K562 (cell line): ENCODE data around the gene CACNB1. TPM values are rescaled to one million over a fixed set of nuclear protein-coding genes. Genes with fewer than 3 reads are reported as not detected.

ENCODE experiments used
- ATAC-seq: fragments of 200-7000 bp; cut with Tn5 transposase; 3 replicates; pipeline ENCODE4 v1.9.1; 2020; ENCODE audit warnings: moderate library complexity
- BruUV-seq: library from RNA; stranded (reverse); fragments of 400-500 nt; replicated peaks from 2 replicates; lab custom pipeline; 2021; lab: Mats Ljungman, UMichigan
- CTCF ChIA-PET: fragments of 300-600 bp; formaldehyde crosslinking; extraction: SDS; loops from one replicate; lab custom pipeline; 2021; ENCODE audit warnings: low intra/inter-chr PET ratio; lab: Yijun Ruan, JAX
- POLR2A ChIA-PET: fragments of 300-600, 350-650 bp; sonication (Branson Sonifier 250); formaldehyde crosslinking; extraction: SDS; loops from one replicate; lab custom pipeline; 2021; ENCODE audit warnings: antibody characterized with exemption, inconsistent platforms; lab: Yijun Ruan, JAX
- DNase-seq, 4 experiments: peaks; one replicate each; pipeline versions ENCODE4 v3.0.0 to v3.0.0-alpha.2; 2011 to 2018; ENCODE audit warnings: low spot score in 3 of 4, mixed read lengths in 3 of 4; ENCODE audit errors: extremely low read depth in 1 of 4
- FAIRE-seq: peaks from 2 replicates; lab custom pipeline; 2011; peaks lifted over from hg19 to GRCh38; lab: Jason Lieb, UNC
- H2AFZ ChIP-seq: 2 replicates; pipeline ENCODE4 v1.6.0; 2011; ENCODE audit warnings: low read depth, low read length, control low read depth, inconsistent platforms
- H3K27ac ChIP-seq: fragments of 200-600 bp; 3 replicates; pipeline ENCODE4 v1.8.0; 2011; ENCODE audit warnings: low read depth, mild to moderate bottlenecking, control low read depth, inconsistent platforms, low read length, moderate library complexity, mixed read lengths; ENCODE audit errors: extremely low read depth
- H3K27me3 ChIP-seq, 2 experiments: fragments of 300-600 bp in 1 of 2; 2 replicates in 1 of 2; 3 replicates in 1 of 2; pipeline versions ENCODE4 v1.6.0 to v1.8.0; 2011; ENCODE audit warnings: inconsistent platforms in 2 of 2, low read length in 2 of 2, mild to moderate bottlenecking in 1 of 2, mixed read lengths in 1 of 2, moderate library complexity in 1 of 2; ENCODE audit not compliant: control insufficient read depth in 2 of 2, insufficient read depth in 2 of 2
- H3K36me3 ChIP-seq: fragments of 300-600 bp; 3 replicates; pipeline ENCODE4 v1.8.0; 2011; ENCODE audit warnings: mild to moderate bottlenecking, low read length, inconsistent platforms; ENCODE audit not compliant: control insufficient read depth, insufficient read depth
- H3K4me1 ChIP-seq, 2 experiments: fragments of 200-600 bp in 1 of 2; replicated peaks in 1 of 2; 2 replicates in 1 of 2; 3 replicates in 1 of 2; pipeline versions ENCODE4 v1.5.1 to v1.8.0; 2011; ENCODE audit warnings: inconsistent platforms in 2 of 2, low read length in 2 of 2, mild to moderate bottlenecking in 1 of 2, mixed read lengths in 1 of 2, moderate library complexity in 1 of 2; ENCODE audit not compliant: control insufficient read depth in 2 of 2, insufficient read depth in 2 of 2
- H3K4me2 ChIP-seq: 2 replicates; pipeline ENCODE4 v1.6.1; 2011; ENCODE audit warnings: low read length, control low read depth, inconsistent platforms, mixed read lengths; ENCODE audit not compliant: insufficient read depth
- H3K4me3 ChIP-seq: fragments of 200-600 bp; sonication (generic), shearing (Covaris generic); 2 replicates; pipeline ENCODE4 v1.5.1; 2016; ENCODE audit warnings: control low read depth, inconsistent platforms
- H3K79me2 ChIP-seq: fragments of 200-600 bp; 3 replicates; pipeline ENCODE4 v1.8.0; 2011; ENCODE audit warnings: low read length, inconsistent platforms; ENCODE audit not compliant: control insufficient read depth, insufficient read depth
- H3K9ac ChIP-seq, 2 experiments: 2 replicates each; pipeline versions ENCODE4 v1.6.0 to v1.6.1; 2011; ENCODE audit warnings: low read depth in 2 of 2, low read length in 2 of 2, control low read depth in 1 of 2, inconsistent platforms in 1 of 2, mild to moderate bottlenecking in 1 of 2, mixed read lengths in 1 of 2; ENCODE audit not compliant: insufficient read depth in 1 of 2
- H3K9me1 ChIP-seq: one replicate; pipeline ENCODE4 v1.6.0; 2011; ENCODE audit warnings: inconsistent platforms, mild to moderate bottlenecking, low read length, moderate library complexity; ENCODE audit not compliant: control insufficient read depth, insufficient read depth
- H3K9me3 ChIP-seq: replicated peaks from 2 replicates; pipeline ENCODE4 v1.5.1; 2011; ENCODE audit warnings: low read depth, low read length, inconsistent platforms; ENCODE audit not compliant: control insufficient read depth, insufficient read depth
- H4K20me1 ChIP-seq: replicated peaks from 2 replicates; pipeline ENCODE4 v1.6.1; 2011; ENCODE audit warnings: low read length, inconsistent platforms, mixed read lengths; ENCODE audit not compliant: control insufficient read depth, insufficient read depth
- BHLHE40 ChIP-seq: IDR thresholded peaks from 2 replicates; pipeline ENCODE4 v1.6.1; 2011; ENCODE audit warnings: low read length, improper control_type of control experiment
- CTBP1 ChIP-seq: fragments of 450-650 bp; IDR thresholded peaks from 2 replicates; pipeline ENCODE4 v1.6.1; 2016; ENCODE audit warnings: borderline replicate concordance
- POLR2G ChIP-seq: fragments of 200-400 bp; formaldehyde crosslinking; IDR thresholded peaks from 2 replicates; pipeline ENCODE4 v1.6.1; 2017; ENCODE audit warnings: low read depth, mild to moderate bottlenecking, antibody characterized with exemption, low read length, moderate library complexity
- SMARCB1 ChIP-seq: IDR thresholded peaks from 2 replicates; pipeline ENCODE4 v1.6.1; 2011; ENCODE audit warnings: improper control_type of control experiment, low read depth; ENCODE audit not compliant: insufficient read length
- SMC3 ChIP-seq: conservative IDR thresholded peaks from 2 replicates; pipeline ENCODE4 v1.6.1; 2011; ENCODE audit warnings: low read depth, low read length, improper control_type of control experiment; ENCODE audit not compliant: insufficient read depth
- XRCC4 ChIP-seq: IDR thresholded peaks from one replicate; pipeline ENCODE4 v1.6.1; 2011; ENCODE audit not compliant: insufficient read depth, insufficient read length; ENCODE audit errors: extremely low read depth
- ZNF589 ChIP-seq: fragments of 200-800 bp; sonication (Bioruptor generic); IDR thresholded peaks from 2 replicates; pipeline ENCODE4 v1.6.1; 2016; ENCODE audit warnings: low read depth, missing genetic modification characterization, missing compliant biosample characterization
- ZZZ3 ChIP-seq: fragments of 450-650 bp; IDR thresholded peaks from 2 replicates; pipeline ENCODE4 v1.6.1; 2016; ENCODE audit warnings: antibody characterized with exemption, mild to moderate bottlenecking, moderate library complexity
- WGBS: fragments of 100-300 bp; shearing (Covaris generic); methylation state at CpG from one replicate; pipeline ENCODE4 v1.1.6; 2016; ENCODE audit warnings: low coverage, mixed read lengths; ENCODE audit not compliant: insufficient coverage; ENCODE audit errors: missing lambda C conversion rate; 5-methylcytosine and 5-hydroxymethylcytosine counted together
- in situ Hi-C: fragments of 300-500 bp; cut with MboI; formaldehyde crosslinking; loops from 4 replicates; pipeline ENCODE4 v1.15.0; 2018; ENCODE audit warnings: inconsistent platforms, mixed read lengths
- intact Hi-C: fragments of 100-400 bp; cut with micrococcal nuclease; formaldehyde crosslinking; loops from 2 replicates; pipeline ENCODE4 v1.14.2; 2022
- polyA plus RNA-seq, 8 experiments: library from polyadenylated mRNA; depleted of rRNA in 4 of 8; stranded (reverse) in 5 of 8; unstranded in 3 of 8; fragments of >200 nt; fragmentation: Nextera tagmentation in 2 of 8; fragmentation: Illumina TruSeq in 1 of 8; extraction: Ambion mirVana in 2 of 8; extraction: Trizol in 1 of 8; gene quantifications; 2 replicates each; pipeline versions ENCODE4 v1.2.1 to v1.2.3, GENCODE V29; 2011 to 2014; ENCODE audit warnings: inconsistent platforms in 1 of 8, missing spikeins in 1 of 8
- total RNA-seq, 7 experiments: library from RNA; depleted of rRNA in 6 of 7; stranded (reverse); fragments of >200 nt in 6 of 7; fragmentation: Illumina TruSeq in 2 of 7; extraction: Trizol in 2 of 7; gene quantifications; 2 replicates each; pipeline versions ENCODE4 v1.2.1 to v1.2.3, GENCODE V29; 2011 to 2021; ENCODE audit warnings: low replicate concordance in 1 of 7
- TF ChIP-seq, protein P1 (sequence below): IDR thresholded peaks from 2 replicates; pipeline ENCODE4 v1.6.1; 2011; ENCODE audit warnings: borderline replicate concordance, low read depth, mild to moderate bottlenecking, moderate library complexity, low read length; ENCODE audit not compliant: insufficient read depth, poor library complexity, severe bottlenecking
- TF ChIP-seq, protein P2 (sequence below): fragments of 150-350 bp; IDR thresholded peaks from 2 replicates; pipeline ENCODE4 v1.6.1; 2014; ENCODE audit warnings: low read depth, mild to moderate bottlenecking, low read length, borderline replicate concordance
- TF ChIP-seq, protein P3 (sequence below): fragments of 200-800 bp; sonication (Bioruptor generic); IDR thresholded peaks from 2 replicates; pipeline ENCODE4 v1.6.1; 2017; ENCODE audit warnings: missing genetic modification characterization, missing compliant biosample characterization

Gene CACNB1
- total and polyA plus RNA-seq, 9 of the 15 experiments (the other 6 are each of a cell fraction or from before 2014, with no cell fraction given), result 0.08 to 7.4 (median 3.0) TPM

DNA sequence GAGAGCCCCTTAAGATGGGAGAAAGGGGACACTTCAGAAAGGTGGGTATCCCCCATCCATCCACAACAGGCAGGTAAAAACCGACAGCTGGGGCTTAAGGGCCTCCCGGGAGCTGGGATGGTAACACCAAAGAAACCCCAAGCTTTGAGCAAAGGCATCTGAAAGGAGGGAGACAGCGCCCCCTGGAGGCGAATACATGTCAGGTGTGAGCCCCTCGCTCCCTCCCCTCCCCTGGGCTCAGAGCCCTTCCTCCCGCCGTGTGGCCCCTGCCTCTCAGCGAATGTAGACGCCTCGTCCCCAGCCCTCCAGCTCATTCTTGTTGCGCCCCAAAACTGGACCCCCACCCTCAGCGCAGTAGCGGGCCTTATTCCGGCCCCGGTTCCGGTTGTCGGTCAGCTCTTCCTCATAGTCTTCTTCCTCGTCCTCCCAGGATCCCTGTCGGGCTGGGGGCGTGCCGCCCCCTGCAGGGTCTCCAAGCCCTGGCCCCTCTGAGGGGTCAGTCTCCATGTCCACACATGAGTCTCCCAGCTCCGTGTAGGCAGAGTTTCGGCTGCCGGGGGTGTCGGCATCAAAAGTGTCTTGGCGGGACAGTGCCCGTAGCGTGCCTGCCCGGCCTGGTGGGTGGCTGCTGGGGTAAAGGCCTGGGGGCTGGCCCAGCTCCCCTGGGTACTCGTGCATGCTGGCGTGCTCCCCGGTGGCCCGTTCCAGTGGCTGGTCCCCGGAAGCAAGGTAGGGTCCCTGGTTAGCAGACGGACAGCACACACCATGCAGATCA lies 22.4 kb downstream of the CACNB1 start:
- in situ Hi-C loops, result no loop called here
- Histone ChIP-seq H3K4me2 (no peak overlapping the region), H3K9me1 (peaks cover 5% of the 10 kb centered on the region), H3K9me3 (no peaks in the 10 kb centered on the region), H3K27me3 (no peaks in the 10 kb centered on the region), H3K79me2 (no peaks in the 10 kb centered on the region), H3K9ac (peak overlapping the region in 1 of 2 experiments; percentile 54; a peak in 2 of 4 replicates), H3K4me1 (peaks cover 7 to 33% of the 10 kb centered on the region in 2 experiments), H2AFZ (0 out of 2 replicates have a peak overlapping the region, but pooled peaks have one; percentile 25), H3K27ac (peak overlapping the region; percentile 41; the same call in 1 of the 3 replicates), H3K4me3 (no peak overlapping the region), H3K36me3 (peaks cover 12% of the 10 kb centered on the region; the same call in 2 of the 3 replicates), H4K20me1 (peaks cover 6% of the 10 kb centered on the region)
- DNase-seq (peak; percentile 88 to 89 (median 89)), ATAC-seq (peak; percentile 95), FAIRE-seq (peak; percentile 88)
- POLR2A ChIA-PET, result interaction anchor here (0.6 to 2.5 kb wide), 5 partner anchors 8 to 114 kb away, joined by 3 to 14 read pairs (median 3); no protein-coding TSS in a partner anchor
- WGBS, result 60% methylated on average over 21 of the region's 35 CpGs
- BruUV-seq, result no TSS peak
- CTCF ChIA-PET, result interaction anchor here (0.8 to 2.5 kb wide), 2 partner anchors 106 to 192 kb away, joined by 4 to 6 read pairs; no protein-coding TSS in a partner anchor
- intact Hi-C loops, result no loop called here
- TF ChIP-seq, protein P1, sequence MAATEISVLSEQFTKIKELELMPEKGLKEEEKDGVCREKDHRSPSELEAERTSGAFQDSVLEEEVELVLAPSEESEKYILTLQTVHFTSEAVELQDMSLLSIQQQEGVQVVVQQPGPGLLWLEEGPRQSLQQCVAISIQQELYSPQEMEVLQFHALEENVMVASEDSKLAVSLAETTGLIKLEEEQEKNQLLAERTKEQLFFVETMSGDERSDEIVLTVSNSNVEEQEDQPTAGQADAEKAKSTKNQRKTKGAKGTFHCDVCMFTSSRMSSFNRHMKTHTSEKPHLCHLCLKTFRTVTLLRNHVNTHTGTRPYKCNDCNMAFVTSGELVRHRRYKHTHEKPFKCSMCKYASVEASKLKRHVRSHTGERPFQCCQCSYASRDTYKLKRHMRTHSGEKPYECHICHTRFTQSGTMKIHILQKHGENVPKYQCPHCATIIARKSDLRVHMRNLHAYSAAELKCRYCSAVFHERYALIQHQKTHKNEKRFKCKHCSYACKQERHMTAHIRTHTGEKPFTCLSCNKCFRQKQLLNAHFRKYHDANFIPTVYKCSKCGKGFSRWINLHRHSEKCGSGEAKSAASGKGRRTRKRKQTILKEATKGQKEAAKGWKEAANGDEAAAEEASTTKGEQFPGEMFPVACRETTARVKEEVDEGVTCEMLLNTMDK, result peak; percentile 46
- no peak for TF ChIP-seq BHLHE40
- TF ChIP-seq, protein P2, sequence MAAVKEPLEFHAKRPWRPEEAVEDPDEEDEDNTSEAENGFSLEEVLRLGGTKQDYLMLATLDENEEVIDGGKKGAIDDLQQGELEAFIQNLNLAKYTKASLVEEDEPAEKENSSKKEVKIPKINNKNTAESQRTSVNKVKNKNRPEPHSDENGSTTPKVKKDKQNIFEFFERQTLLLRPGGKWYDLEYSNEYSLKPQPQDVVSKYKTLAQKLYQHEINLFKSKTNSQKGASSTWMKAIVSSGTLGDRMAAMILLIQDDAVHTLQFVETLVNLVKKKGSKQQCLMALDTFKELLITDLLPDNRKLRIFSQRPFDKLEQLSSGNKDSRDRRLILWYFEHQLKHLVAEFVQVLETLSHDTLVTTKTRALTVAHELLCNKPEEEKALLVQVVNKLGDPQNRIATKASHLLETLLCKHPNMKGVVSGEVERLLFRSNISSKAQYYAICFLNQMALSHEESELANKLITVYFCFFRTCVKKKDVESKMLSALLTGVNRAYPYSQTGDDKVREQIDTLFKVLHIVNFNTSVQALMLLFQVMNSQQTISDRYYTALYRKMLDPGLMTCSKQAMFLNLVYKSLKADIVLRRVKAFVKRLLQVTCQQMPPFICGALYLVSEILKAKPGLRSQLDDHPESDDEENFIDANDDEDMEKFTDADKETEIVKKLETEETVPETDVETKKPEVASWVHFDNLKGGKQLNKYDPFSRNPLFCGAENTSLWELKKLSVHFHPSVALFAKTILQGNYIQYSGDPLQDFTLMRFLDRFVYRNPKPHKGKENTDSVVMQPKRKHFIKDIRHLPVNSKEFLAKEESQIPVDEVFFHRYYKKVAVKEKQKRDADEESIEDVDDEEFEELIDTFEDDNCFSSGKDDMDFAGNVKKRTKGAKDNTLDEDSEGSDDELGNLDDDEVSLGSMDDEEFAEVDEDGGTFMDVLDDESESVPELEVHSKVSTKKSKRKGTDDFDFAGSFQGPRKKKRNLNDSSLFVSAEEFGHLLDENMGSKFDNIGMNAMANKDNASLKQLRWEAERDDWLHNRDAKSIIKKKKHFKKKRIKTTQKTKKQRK, result no peak
- TF ChIP-seq, protein P3, sequence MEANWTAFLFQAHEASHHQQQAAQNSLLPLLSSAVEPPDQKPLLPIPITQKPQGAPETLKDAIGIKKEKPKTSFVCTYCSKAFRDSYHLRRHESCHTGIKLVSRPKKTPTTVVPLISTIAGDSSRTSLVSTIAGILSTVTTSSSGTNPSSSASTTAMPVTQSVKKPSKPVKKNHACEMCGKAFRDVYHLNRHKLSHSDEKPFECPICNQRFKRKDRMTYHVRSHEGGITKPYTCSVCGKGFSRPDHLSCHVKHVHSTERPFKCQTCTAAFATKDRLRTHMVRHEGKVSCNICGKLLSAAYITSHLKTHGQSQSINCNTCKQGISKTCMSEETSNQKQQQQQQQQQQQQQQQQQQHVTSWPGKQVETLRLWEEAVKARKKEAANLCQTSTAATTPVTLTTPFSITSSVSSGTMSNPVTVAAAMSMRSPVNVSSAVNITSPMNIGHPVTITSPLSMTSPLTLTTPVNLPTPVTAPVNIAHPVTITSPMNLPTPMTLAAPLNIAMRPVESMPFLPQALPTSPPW, result peak; percentile 39; the same call in 1 of the 2 replicates
- peak; percentile 62 for TF ChIP-seq SMC3
- no peak for TF ChIP-seq ZZZ3
- TF ChIP-seq ZNF589 (CRISPR knock-in tag), result no peak
- no peak for TF ChIP-seq XRCC4
- TF ChIP-seq CTBP1, result 0 out of 2 replicates have a peak, but pooled peaks have one; percentile 22
- TF ChIP-seq SMARCB1, result no peak
- TF ChIP-seq POLR2G, result peak; percentile 44
